A549 (cell line): Measurements from ENCODE around the gene DSCAM. TPM values are rescaled to one million over a fixed set of nuclear protein-coding genes. Genes with fewer than 3 reads are reported as not detected.

Source experiments
- ATAC-seq, 2 experiments: fragments of 200-7000 bp in 1 of 2; fragments of >200 bp in 1 of 2; cut with Nextera tagmentation in 1 of 2; cut with Tn5 transposase in 1 of 2; 3 replicates each; pipeline versions ENCODE4 v1.8.0 to v1.9.1; 2018 to 2020; ENCODE audit warnings: mild to moderate bottlenecking in 1 of 2, moderate library complexity in 1 of 2
- CTCF ChIA-PET: fragments of 300-600 bp; sonication (Branson Sonifier 250); formaldehyde crosslinking; extraction: SDS; loops from one replicate; lab custom pipeline; 2021; ENCODE audit warnings: antibody characterized with exemption, inconsistent platforms; lab: Yijun Ruan, JAX
- POLR2A ChIA-PET: fragments of 350-600 bp; formaldehyde crosslinking; extraction: SDS; loops from one replicate; lab custom pipeline; 2021; ENCODE audit warnings: antibody characterized with exemption, inconsistent platforms; lab: Yijun Ruan, JAX
- DNase-seq, 2 experiments: peaks; one replicate each; pipeline versions ENCODE4 v3.0.0 to v3.0.0-alpha.2; 2011 to 2016; ENCODE audit warnings: low read depth in 1 of 2, low spot score in 1 of 2
- FAIRE-seq: peaks from 2 replicates; lab custom pipeline; 2011; peaks lifted over from hg19 to GRCh38; lab: Jason Lieb, UNC
- H3K27ac ChIP-seq, 2 experiments: fragments of >200 bp; sonication (Bioruptor Twin); formaldehyde crosslinking; 3 replicates each; pipeline ENCODE4 v1.5.1; 2016 to 2017
- H3K4me1 ChIP-seq: fragments of >200 bp; sonication (Bioruptor Twin); formaldehyde crosslinking; 3 replicates; pipeline ENCODE4 v1.6.1; 2016
- H3K4me2 ChIP-seq: fragments of >200 bp; sonication (Bioruptor Twin); formaldehyde crosslinking; 3 replicates; pipeline ENCODE4 v1.6.1; 2016
- H3K4me3 ChIP-seq: fragments of >200 bp; sonication (Bioruptor Twin); formaldehyde crosslinking; 3 replicates; pipeline ENCODE4 v1.5.1; 2016
- H3K9me3 ChIP-seq: fragments of >200 bp; sonication (Bioruptor Twin); formaldehyde crosslinking; 3 replicates; pipeline ENCODE4 v1.6.1; 2016
- CEBPB ChIP-seq, 2 experiments: fragments of >200 bp in 1 of 2; sonication (Bioruptor Twin) in 1 of 2; formaldehyde crosslinking in 1 of 2; IDR thresholded peaks; 2 replicates each; pipeline ENCODE4 v1.6.1; 2012 to 2016
- CHD2 ChIP-seq: fragments of 150-350 bp; IDR thresholded peaks from 2 replicates; pipeline ENCODE4 v1.6.1; 2014; ENCODE audit warnings: low read length; ENCODE audit not compliant: partially characterized antibody
- CHD4 ChIP-seq: fragments of 200-600 bp; sonication (generic); IDR thresholded peaks from 2 replicates; pipeline ENCODE4 v1.6.1; 2016; ENCODE audit warnings: antibody characterized with exemption, mild to moderate bottlenecking, borderline replicate concordance
- EHMT2 ChIP-seq: fragments of 200-600 bp; sonication (generic); IDR thresholded peaks from 2 replicates; pipeline ENCODE4 v1.6.1; 2016; ENCODE audit warnings: antibody characterized with exemption, low read depth, mild to moderate bottlenecking, moderate library complexity
- GATA3 ChIP-seq: IDR thresholded peaks from 2 replicates; pipeline ENCODE4 v1.6.1; 2012; ENCODE audit warnings: borderline replicate concordance
- HOXA7 ChIP-seq: fragments of 250-450 bp; sonication (Bioruptor Pico); IDR thresholded peaks from 2 replicates; pipeline ENCODE4 v1.5.0; 2020; ENCODE audit warnings: mild to moderate bottlenecking, moderate library complexity
- HOXB13 ChIP-seq: fragments of 250-450 bp; sonication (Bioruptor Pico); IDR thresholded peaks from 2 replicates; pipeline ENCODE4 v1.5.0; 2020; ENCODE audit warnings: low read depth, mild to moderate bottlenecking, moderate library complexity
- JUNB ChIP-seq: fragments of >200 bp; sonication (Bioruptor Twin); formaldehyde crosslinking; IDR thresholded peaks from 2 replicates; pipeline ENCODE4 v1.6.1; 2016
- KDM5A ChIP-seq: fragments of 200-600 bp; sonication (generic); IDR thresholded peaks from 2 replicates; pipeline ENCODE4 v1.6.1; 2016; ENCODE audit warnings: antibody characterized with exemption, mild to moderate bottlenecking
- NPAS2 ChIP-seq: fragments of 250-450 bp; sonication (Bioruptor Pico); IDR thresholded peaks from 2 replicates; pipeline ENCODE4 v1.8.0; 2022; ENCODE audit warnings: mild to moderate bottlenecking, moderate library complexity, borderline replicate concordance
- PHF8 ChIP-seq: fragments of 200-600 bp; sonication (generic); IDR thresholded peaks from 2 replicates; pipeline ENCODE4 v1.6.1; 2016; ENCODE audit warnings: low read depth, mild to moderate bottlenecking, antibody characterized with exemption, moderate library complexity, borderline replicate concordance
- POLR2AphosphoS2 ChIP-seq: conservative IDR thresholded peaks from 2 replicates; pipeline ENCODE4 v1.6.1; 2012; ENCODE audit warnings: low read length, improper control_type of control experiment, inconsistent platforms
- RARB ChIP-seq: fragments of 250-450 bp; sonication (Bioruptor Pico); IDR thresholded peaks from 2 replicates; pipeline ENCODE4 v1.8.0; 2021; ENCODE audit warnings: mild to moderate bottlenecking, moderate library complexity
- ZSCAN20 ChIP-seq: fragments of 250-450 bp; sonication (Bioruptor Pico); IDR thresholded peaks from 2 replicates; pipeline ENCODE4 v1.8.0; 2022; ENCODE audit warnings: mild to moderate bottlenecking, moderate library complexity
- WGBS: methylation state at CpG from one replicate; pipeline ENCODE4 v1.1.6; 2017; ENCODE audit errors: missing lambda C conversion rate; 5-methylcytosine and 5-hydroxymethylcytosine counted together
- polyA plus RNA-seq, 4 experiments: library from polyadenylated mRNA; depleted of rRNA in 3 of 4; stranded (reverse); fragments of >200 nt; fragmentation: RNase III in 1 of 4; extraction: RNeasy Plus Mini Kit Qiagen cat#74134 plus additional on column Dnase treatment in 1 of 4; gene quantifications; 2 replicates in 3 of 4; 3 replicates in 1 of 4; pipeline ENCODE4 v1.2.3, GENCODE V29; 2011 to 2017
- TF ChIP-seq, protein P1 (sequence below): fragments of 150-350 bp; IDR thresholded peaks from 2 replicates; pipeline ENCODE4 v1.6.1; 2014; ENCODE audit warnings: low read depth, mild to moderate bottlenecking, low read length
- TF ChIP-seq, protein P2 (sequence below): fragments of >200 bp; sonication (Bioruptor Twin); formaldehyde crosslinking; IDR thresholded peaks from 3 replicates; pipeline ENCODE4 v1.6.1; 2016
- TF ChIP-seq, protein P3 (sequence below): fragments of 250-450 bp; sonication (Bioruptor Pico); IDR thresholded peaks from 2 replicates; pipeline ENCODE4 v1.5.0; 2020; ENCODE audit warnings: low read depth, mild to moderate bottlenecking, moderate library complexity
- TF ChIP-seq, protein P4 (sequence below): fragments of >200 bp; sonication (Bioruptor Twin); formaldehyde crosslinking; IDR thresholded peaks from 2 replicates; pipeline ENCODE4 v1.6.1; 2016
- TF ChIP-seq, protein P5 (sequence below): IDR thresholded peaks from 2 replicates; pipeline ENCODE4 v1.6.1; 2012

DSCAM gene
- polyA plus RNA-seq, 2 of the 4 experiments (the other 2 are of a cell fraction), result not detected

DNA sequence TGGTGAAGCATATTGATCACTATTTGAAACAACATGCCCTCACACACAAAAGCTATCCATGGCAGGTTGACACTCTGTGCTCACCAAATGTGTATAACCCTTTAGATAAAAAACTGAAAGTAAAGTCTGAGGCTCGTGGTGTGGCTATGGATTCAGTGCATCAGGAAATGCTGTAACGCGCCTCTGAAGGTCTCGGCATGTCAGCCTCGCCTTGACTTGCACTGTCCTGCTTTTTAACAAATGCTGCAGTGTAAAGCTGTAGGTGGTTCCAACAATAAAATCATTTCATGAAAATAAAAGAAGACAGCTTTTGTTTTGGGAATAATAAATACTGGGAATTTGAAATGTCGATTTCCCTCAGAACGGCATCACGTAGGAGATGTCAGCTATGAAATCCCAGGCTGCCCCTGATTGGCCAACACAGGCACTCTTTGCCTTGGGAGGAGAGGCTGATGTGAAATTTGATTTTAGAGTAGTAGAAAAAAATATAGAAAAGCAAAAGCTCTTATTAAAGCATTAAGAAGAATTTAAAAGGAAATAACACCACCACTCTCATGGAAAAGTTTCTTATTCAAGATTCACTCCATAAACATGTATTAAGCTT is 168.2 kb downstream of the DSCAM start (continued):
- TF ChIP-seq, protein P1, sequence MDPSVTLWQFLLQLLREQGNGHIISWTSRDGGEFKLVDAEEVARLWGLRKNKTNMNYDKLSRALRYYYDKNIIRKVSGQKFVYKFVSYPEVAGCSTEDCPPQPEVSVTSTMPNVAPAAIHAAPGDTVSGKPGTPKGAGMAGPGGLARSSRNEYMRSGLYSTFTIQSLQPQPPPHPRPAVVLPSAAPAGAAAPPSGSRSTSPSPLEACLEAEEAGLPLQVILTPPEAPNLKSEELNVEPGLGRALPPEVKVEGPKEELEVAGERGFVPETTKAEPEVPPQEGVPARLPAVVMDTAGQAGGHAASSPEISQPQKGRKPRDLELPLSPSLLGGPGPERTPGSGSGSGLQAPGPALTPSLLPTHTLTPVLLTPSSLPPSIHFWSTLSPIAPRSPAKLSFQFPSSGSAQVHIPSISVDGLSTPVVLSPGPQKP, result no peak

DNA sequence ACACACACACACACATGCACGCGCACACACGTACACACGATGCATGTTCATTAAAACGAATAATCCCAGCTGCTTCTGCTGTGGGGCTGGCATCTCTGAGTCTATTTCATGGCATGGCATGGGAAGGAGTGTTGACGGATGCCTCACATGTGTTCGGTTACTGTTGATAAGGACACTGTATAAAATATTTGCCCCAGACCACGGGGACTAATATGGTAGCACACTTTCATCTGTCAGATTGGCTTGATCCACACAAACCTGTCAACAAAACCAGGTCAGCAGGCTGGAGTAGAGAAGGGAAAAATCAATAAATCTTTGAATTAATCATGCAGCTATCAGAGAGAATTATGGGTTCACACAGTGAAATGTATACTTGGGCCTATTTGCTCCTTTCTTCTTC is 171.9 kb downstream of the DSCAM start:
- CTCF ChIA-PET, result no interaction called here
- Histone ChIP-seq H3K9me3 (no peaks in the 10 kb centered on the region), H3K4me3 (no peak overlapping the region), H3K4me2 (no peak overlapping the region), H3K4me1 (no peaks in the 10 kb centered on the region), H3K27ac (no peak overlapping the region)
- WGBS, result 62% methylated on average over 8 of the region's 8 CpGs
- DNase-seq, result no peak
- no peak for ATAC-seq
- no peak for FAIRE-seq
- POLR2A ChIA-PET, result no interaction called here
- TF ChIP-seq GATA3 (no peak), ZSCAN20 (CRISPR knock-in tag) (no peak), EHMT2 (no peak), NPAS2 (CRISPR knock-in tag) (no peak)
- TF ChIP-seq, protein P2, sequence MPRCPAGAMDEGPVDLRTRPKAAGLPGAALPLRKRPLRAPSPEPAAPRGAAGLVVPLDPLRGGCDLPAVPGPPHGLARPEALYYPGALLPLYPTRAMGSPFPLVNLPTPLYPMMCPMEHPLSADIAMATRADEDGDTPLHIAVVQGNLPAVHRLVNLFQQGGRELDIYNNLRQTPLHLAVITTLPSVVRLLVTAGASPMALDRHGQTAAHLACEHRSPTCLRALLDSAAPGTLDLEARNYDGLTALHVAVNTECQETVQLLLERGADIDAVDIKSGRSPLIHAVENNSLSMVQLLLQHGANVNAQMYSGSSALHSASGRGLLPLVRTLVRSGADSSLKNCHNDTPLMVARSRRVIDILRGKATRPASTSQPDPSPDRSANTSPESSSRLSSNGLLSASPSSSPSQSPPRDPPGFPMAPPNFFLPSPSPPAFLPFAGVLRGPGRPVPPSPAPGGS, result no peak
- TF ChIP-seq, protein P3, sequence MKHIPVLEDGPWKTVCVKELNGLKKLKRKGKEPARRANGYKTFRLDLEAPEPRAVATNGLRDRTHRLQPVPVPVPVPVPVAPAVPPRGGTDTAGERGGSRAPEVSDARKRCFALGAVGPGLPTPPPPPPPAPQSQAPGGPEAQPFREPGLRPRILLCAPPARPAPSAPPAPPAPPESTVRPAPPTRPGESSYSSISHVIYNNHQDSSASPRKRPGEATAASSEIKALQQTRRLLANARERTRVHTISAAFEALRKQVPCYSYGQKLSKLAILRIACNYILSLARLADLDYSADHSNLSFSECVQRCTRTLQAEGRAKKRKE (CRISPR knock-in tag), result no peak

DNA sequence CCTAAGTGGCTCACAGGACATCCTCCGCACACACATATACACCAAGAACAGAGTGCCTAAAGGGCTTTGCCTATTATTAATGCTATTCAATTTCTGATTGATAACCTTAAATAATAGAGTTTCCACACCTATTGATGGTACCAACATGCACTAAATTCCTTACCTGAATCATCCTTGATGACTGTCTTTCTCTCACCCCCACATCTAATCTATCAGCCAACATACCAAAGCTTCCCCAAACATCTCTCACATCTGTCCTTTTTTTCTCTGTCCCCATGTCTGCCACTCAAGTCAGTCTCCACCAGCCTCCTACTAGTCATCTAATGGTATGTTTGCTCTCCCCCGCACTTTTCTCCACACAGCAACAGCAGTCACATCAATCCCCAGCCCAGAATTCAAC is 174.4 kb downstream of the DSCAM start:
- no peak for ATAC-seq
- Histone ChIP-seq H3K27ac (no peak overlapping the region), H3K9me3 (no peaks in the 10 kb centered on the region), H3K4me1 (no peaks in the 10 kb centered on the region), H3K4me2 (no peak overlapping the region), H3K4me3 (no peak overlapping the region)
- WGBS, result 38% methylated on average over 2 of the region's 2 CpGs
- DNase-seq, result no peak
- ChIA-PET POLR2A (no interaction called here), CTCF (no interaction called here)
- FAIRE-seq, result no peak
- TF ChIP-seq CEBPB (IDR thresholded peaks at IDR 0.05) (no peak), HOXA7 (no peak), JUNB (no peak), CHD4 (no peak), POLR2AphosphoS2 (no peak), RARB (CRISPR knock-in tag) (no peak), CHD2 (no peak), PHF8 (no peak), HOXB13 (CRISPR knock-in tag) (no peak), KDM5A (no peak)
- TF ChIP-seq, protein P4, sequence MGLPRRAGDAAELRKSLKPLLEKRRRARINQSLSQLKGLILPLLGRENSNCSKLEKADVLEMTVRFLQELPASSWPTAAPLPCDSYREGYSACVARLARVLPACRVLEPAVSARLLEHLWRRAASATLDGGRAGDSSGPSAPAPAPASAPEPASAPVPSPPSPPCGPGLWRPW, result no peak
- TF ChIP-seq, protein P3 (CRISPR knock-in tag), result no peak
- TF ChIP-seq, protein P5, sequence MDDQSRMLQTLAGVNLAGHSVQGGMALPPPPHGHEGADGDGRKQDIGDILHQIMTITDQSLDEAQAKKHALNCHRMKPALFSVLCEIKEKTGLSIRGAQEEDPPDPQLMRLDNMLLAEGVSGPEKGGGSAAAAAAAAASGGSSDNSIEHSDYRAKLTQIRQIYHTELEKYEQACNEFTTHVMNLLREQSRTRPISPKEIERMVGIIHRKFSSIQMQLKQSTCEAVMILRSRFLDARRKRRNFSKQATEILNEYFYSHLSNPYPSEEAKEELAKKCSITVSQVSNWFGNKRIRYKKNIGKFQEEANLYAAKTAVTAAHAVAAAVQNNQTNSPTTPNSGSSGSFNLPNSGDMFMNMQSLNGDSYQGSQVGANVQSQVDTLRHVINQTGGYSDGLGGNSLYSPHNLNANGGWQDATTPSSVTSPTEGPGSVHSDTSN, result no peak
